Measurements from ENCODE around the gene SLC35A1.
"Not testable (repeated sequence)": the region's sequence is repeated elsewhere in the genome, so short reads cannot be mapped to it uniquely, and the experiment has no call there.

The SLC35A1 gene

DNA sequence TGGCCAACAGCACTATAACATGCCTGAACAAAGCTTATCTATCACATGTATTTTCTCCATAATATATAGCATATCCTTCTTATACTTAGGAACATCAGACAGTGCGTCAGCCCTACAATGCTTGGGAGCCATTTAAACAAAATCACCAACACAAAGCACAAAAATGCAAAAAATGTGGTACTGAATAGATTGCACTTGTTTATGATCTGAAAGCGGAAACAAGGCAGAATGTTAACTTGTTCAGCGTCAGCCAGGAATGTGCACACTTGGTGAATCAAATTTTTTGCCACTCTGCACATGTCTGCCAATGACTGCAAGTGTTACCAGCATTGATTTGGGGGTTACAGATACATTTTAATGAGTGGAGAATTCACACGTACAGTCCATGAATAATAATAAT is 14.8 kb downstream of the SLC35A1 start:
- no peak for TF ChIP-seq CTCF (conservative IDR thresholded peaks at IDR 0.05; ENCODE audit: control insufficient read depth, insufficient read depth, low read depth, low read length)
- no peak for DNase-seq (ENCODE audit: low read depth)
- H3K4me3 ChIP-seq (ENCODE audit: control insufficient read depth, low read depth, low read length), result no peak overlapping the region

DNA sequence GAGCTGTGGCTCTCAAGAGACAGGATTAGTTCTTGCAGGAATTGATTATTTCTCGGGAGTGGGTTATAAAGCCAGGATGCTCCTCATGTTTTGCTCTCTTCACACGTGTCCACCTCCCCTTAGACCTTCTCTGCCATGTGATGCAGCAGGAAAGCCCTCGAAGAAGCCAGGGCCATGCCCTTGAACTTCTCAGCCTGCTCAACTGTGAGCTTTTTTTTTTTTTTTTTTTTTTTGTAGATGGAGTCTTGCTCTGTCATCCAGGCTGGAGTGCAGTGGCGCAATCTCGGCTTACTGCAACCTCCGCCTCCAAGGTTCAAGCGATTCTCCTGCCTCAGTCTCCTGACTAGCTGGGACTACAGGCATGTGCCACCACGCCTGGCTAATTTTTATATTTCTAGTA is 16.6 kb downstream of the SLC35A1 start:
- H3K4me3 ChIP-seq (ENCODE audit: control insufficient read depth, low read depth, low read length); DNase-seq (ENCODE audit: low read depth): not testable (repeated sequence)

DNA sequence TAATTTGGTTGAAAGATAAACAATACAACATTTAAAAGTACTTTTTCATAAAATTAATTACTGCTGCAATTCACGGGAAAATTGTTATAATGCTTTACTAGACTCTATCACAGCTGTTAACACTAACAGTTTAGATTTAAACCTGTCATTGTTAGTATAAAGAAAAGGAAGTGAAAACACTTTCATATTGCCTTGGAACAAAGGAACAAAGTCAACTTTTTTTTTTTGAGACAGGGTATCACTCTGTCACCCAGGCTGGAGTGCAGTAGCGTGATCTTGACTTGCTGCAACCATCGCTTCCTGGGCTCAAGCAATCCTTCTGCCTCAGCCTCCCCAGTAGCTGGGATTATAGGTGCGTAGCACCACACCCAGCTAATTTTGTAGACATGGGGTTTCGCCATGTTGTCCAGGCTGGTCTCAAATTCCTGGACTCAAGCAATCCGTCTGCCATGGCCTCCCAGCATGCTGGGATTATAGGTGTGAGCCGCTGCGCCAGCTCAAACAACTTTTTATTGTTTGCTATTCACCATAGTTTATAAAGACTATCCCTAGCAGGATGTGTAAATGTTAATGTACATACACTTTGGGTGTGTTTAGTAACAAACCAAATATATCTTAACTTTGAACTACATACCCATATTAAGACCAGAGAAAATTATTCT is 22.1 kb downstream of the SLC35A1 start:
- no peak overlapping the region for H3K4me3 ChIP-seq (ENCODE audit: control insufficient read depth, low read depth, low read length)
- TF ChIP-seq CTCF (conservative IDR thresholded peaks at IDR 0.05; ENCODE audit: control insufficient read depth, insufficient read depth, low read depth, low read length), result no peak
- DNase-seq (ENCODE audit: low read depth), result no peak

GRCh38 chr6:87498048-87498447 is 25.3 kb downstream of the SLC35A1 start:
- DNase-seq (ENCODE audit: low read depth), result no peak

GRCh38 chr6:87501809-87502572 is 29.2 kb downstream of the SLC35A1 start:
- TF ChIP-seq CTCF (conservative IDR thresholded peaks at IDR 0.05; ENCODE audit: control insufficient read depth, insufficient read depth, low read depth, low read length), result no peak
- no peak overlapping the region for H3K4me3 ChIP-seq (ENCODE audit: control insufficient read depth, low read depth, low read length)
- no peak for DNase-seq (ENCODE audit: low read depth)

More at GRCh38 chr6:87498048-87498447, 25.3 kb downstream of the SLC35A1 start:
- no peak overlapping the region for H3K4me3 ChIP-seq (ENCODE audit: control insufficient read depth, low read depth, low read length)
- no peak for TF ChIP-seq CTCF (conservative IDR thresholded peaks at IDR 0.05; ENCODE audit: control insufficient read depth, insufficient read depth, low read depth, low read length)

GRCh38 chr6:87504441-87504840 is 31.7 kb downstream of the SLC35A1 start:
- DNase-seq (ENCODE audit: low read depth), result peak; percentile 7
- no peak overlapping the region for H3K4me3 ChIP-seq (ENCODE audit: control insufficient read depth, low read depth, low read length)
- no peak for TF ChIP-seq CTCF (conservative IDR thresholded peaks at IDR 0.05; ENCODE audit: control insufficient read depth, insufficient read depth, low read depth, low read length)

- no peak for TF ChIP-seq CTCF (conservative IDR thresholded peaks at IDR 0.05; ENCODE audit: control insufficient read depth, insufficient read depth, low read depth, low read length)
- H3K4me3 ChIP-seq (ENCODE audit: control insufficient read depth, low read depth, low read length), result no peak overlapping the region
- DNase-seq (ENCODE audit: low read depth), result no peak
Observed at GRCh38 chr6:87514831-87515230, 42.1 kb downstream of the SLC35A1 start.

All from fibroblast of mammary gland (primary cell).